ENCODE results near the gene HOXA2. TPM values are rescaled to one million over a fixed set of nuclear protein-coding genes. Genes with fewer than 3 reads are reported as not detected.
A peak's percentile ranks its signal among the peaks of the same experiment; 100 is the strongest.

The HOXA2 gene
- total RNA-seq, 2 donors from 2014 or later = 1.4 TPM; not detected in 1

GRCh38 chr7:27130540-27131389 lies 28.3 kb upstream of the HOXA2 start, which contains the start of gene HOXA4:
HOXA4 (minus strand) TSS chr7:27130757; CDS start chr7:27130733, 24 bp downstream.
- H3K36me3 ChIP-seq = no peaks in the 10 kb centered on the region
- DNase-seq (ENCODE audit: low spot score) = peak; percentile 94
- peak within 1 kb of the TSS; percentile 71 to 82 for H3K27ac ChIP-seq
- H3K4me3 ChIP-seq = peak within 1 kb of the TSS; percentile 62 to 74
- H3K4me1 ChIP-seq (replicated peaks) = peaks cover 6% of the 10 kb centered on the region
- intact Hi-C loops (cut with DNase I) = loop anchor here (5.0 kb wide), 1 partner anchor 268 kb away; the partner anchor contains the start of gene SKAP2
- no peaks in the 10 kb centered on the region for H3K27me3 ChIP-seq (replicated peaks; ENCODE audit: insufficient read depth)
- WGBS = 10% methylated on average over 45 of the region's 67 CpGs
- H3K9me3 ChIP-seq = no peaks in the 10 kb centered on the region
- TF ChIP-seq, protein P1, sequence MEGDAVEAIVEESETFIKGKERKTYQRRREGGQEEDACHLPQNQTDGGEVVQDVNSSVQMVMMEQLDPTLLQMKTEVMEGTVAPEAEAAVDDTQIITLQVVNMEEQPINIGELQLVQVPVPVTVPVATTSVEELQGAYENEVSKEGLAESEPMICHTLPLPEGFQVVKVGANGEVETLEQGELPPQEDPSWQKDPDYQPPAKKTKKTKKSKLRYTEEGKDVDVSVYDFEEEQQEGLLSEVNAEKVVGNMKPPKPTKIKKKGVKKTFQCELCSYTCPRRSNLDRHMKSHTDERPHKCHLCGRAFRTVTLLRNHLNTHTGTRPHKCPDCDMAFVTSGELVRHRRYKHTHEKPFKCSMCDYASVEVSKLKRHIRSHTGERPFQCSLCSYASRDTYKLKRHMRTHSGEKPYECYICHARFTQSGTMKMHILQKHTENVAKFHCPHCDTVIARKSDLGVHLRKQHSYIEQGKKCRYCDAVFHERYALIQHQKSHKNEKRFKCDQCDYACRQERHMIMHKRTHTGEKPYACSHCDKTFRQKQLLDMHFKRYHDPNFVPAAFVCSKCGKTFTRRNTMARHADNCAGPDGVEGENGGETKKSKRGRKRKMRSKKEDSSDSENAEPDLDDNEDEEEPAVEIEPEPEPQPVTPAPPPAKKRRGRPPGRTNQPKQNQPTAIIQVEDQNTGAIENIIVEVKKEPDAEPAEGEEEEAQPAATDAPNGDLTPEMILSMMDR (IDR thresholded peaks at IDR 0.05) = peak in 1 of 4 experiments; percentile 7
- peak; percentile 76 for TF ChIP-seq POLR2A (IDR thresholded peaks at IDR 0.05)
- TF ChIP-seq POLR2AphosphoS5 (IDR thresholded peaks at IDR 0.05) = peak; percentile 90

DNA sequence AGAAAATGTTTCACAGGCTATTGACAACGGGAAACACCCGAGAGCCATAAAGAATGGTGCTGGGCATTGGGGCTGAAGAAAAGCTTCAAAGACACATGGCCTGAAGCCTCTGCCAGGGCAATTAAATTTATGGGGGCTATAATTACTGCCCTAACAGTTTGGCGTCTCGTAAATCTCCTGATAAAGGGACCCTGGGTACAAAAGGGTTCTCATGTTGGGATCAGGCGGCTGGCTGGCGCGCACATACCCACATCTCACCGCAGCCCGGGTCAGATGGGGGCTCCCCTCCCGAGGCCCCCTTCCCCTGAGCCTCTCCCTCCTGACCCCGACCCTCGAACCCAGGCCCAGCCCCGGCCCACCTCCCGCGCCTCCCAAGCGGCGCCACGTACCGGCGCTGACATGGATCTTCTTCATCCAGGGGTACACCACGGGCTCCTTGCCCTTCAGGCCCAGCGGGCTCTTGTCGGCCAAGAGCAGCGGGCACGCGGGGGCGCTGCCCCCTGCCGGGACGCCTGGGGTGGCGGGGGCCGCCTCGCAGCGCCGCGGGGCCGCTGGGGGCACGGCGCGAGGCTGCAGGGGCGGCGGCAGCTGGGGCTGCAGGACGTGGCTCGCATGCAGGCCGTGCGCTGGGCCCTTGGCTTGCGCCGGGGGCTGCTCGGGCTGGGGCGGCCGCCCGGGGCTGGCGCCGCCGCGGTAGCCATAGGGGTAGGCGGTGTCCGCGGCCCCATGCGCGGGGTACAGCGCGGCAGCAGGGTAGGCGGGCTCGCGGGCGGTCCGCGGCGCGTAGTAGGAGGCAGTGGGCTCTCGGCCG lies 27.5 kb upstream of the HOXA2 start:
- TF ChIP-seq, protein P1 (IDR thresholded peaks at IDR 0.05) = peak in 1 of 4 experiments; percentile 54
- TF ChIP-seq POLR2AphosphoS5 (IDR thresholded peaks at IDR 0.05) (no peak), POLR2A (IDR thresholded peaks at IDR 0.05) (no peak)
- no peaks in the 10 kb centered on the region for H3K9me3 ChIP-seq
- peak overlapping the region; percentile 64 to 82 for H3K27ac ChIP-seq
- no peak for DNase-seq (ENCODE audit: low spot score)
- 9% methylated on average over 59 of the region's 72 CpGs for WGBS
- H3K27me3 ChIP-seq (replicated peaks; ENCODE audit: insufficient read depth) = no peaks in the 10 kb centered on the region
- H3K4me1 ChIP-seq (replicated peaks) = peaks cover 6% of the 10 kb centered on the region
- intact Hi-C loops (cut with DNase I) = loop anchor here (5.0 kb wide), 1 partner anchor 268 kb away; the partner anchor contains the start of gene SKAP2
- peak overlapping the region; percentile 62 to 74 for H3K4me3 ChIP-seq
- H3K36me3 ChIP-seq = no peaks in the 10 kb centered on the region

GRCh38 chr7:27128776-27129728 lies 26.6 kb upstream of the HOXA2 start:
- peak overlapping the region in 1 of 2 donors; percentile 74 for H3K4me3 ChIP-seq
- intact Hi-C loops (cut with DNase I) = no loop called here
- H3K27ac ChIP-seq = no peak overlapping the region
- no peaks in the 10 kb centered on the region for H3K36me3 ChIP-seq
- no peak for DNase-seq (ENCODE audit: low spot score)
- no peaks in the 10 kb centered on the region for H3K27me3 ChIP-seq (replicated peaks; ENCODE audit: insufficient read depth)
- no peaks in the 10 kb centered on the region for H3K9me3 ChIP-seq
- TF ChIP-seq POLR2A (IDR thresholded peaks at IDR 0.05) (no peak), POLR2AphosphoS5 (IDR thresholded peaks at IDR 0.05) (no peak)
- TF ChIP-seq, protein P1 (IDR thresholded peaks at IDR 0.05) = no peak
- H3K4me1 ChIP-seq (replicated peaks) = peaks cover 6% of the 10 kb centered on the region
- 87% methylated on average over 28 of the region's 28 CpGs for WGBS

DNA sequence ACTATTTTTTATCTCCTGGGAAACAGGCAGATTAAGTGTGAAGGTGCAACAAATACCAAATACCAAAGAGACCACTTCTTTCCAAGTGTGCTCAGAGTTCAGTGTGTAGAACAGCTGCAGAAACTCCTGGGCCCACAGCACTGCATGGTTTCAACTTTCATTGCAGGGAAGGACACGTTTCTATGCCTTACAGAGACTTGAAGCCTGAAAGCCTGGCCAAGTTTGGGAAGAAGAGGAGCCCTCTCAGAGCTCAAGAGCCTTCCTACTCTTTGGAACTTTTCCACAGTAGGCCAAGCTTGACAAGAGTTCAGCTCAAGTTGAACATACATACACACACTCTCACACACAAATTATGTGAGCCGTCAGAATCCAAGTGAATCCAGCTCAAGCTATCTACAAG lies 25.6 kb upstream of the HOXA2 start:
- 51% methylated on average over 2 of the region's 2 CpGs for WGBS
- DNase-seq (ENCODE audit: low spot score) = no peak
- no peaks in the 10 kb centered on the region for H3K9me3 ChIP-seq
- no peak overlapping the region for H3K27ac ChIP-seq
- no peak overlapping the region for H3K4me3 ChIP-seq
- H3K36me3 ChIP-seq = no peaks in the 10 kb centered on the region
- no peaks in the 10 kb centered on the region for H3K27me3 ChIP-seq (replicated peaks; ENCODE audit: insufficient read depth)
- intact Hi-C loops (cut with DNase I) = no loop called here
- TF ChIP-seq POLR2AphosphoS5 (IDR thresholded peaks at IDR 0.05) = no peak
- TF ChIP-seq, protein P1 (IDR thresholded peaks at IDR 0.05) = no peak
- no peak for TF ChIP-seq POLR2A (IDR thresholded peaks at IDR 0.05)
- peaks cover 6% of the 10 kb centered on the region for H3K4me1 ChIP-seq (replicated peaks)

All from prostate gland (tissue), 2 donors.